GM20000 (cell line): ENCODE measurements around the gene ELOVL2.

Experiments
- DNase-seq: peaks from one replicate; pipeline ENCODE4 v3.0.0; 2012; ENCODE audit warnings: low spot score
- CTCF ChIP-seq: IDR thresholded peaks from 2 replicates; pipeline ENCODE4 v1.5.1; 2012; ENCODE audit warnings: mild to moderate bottlenecking, control low read depth; ENCODE audit errors: extremely low read depth, missing control alignments

Gene ELOVL2

GRCh38 chr6:11066505-11067347 lies 22.6 kb upstream of the ELOVL2 start:
- no peak for DNase-seq
- no peak for TF ChIP-seq CTCF

GRCh38 chr6:11065436-11066202 lies 21.5 kb upstream of the ELOVL2 start:
- DNase-seq, result no peak
- TF ChIP-seq CTCF, result no peak

- no peak for DNase-seq
These were observed 20.7 kb upstream of the ELOVL2 start for GRCh38 chr6:11064836-11065235.

GRCh38 chr6:11062715-11063114 lies 18.6 kb upstream of the ELOVL2 start:
- no peak for TF ChIP-seq CTCF
- DNase-seq, result no peak

More at GRCh38 chr6:11064836-11065235, 20.7 kb upstream of the ELOVL2 start:
- TF ChIP-seq CTCF, result no peak

- TF ChIP-seq CTCF, result no peak
- no peak for DNase-seq
These were observed 18.0 kb upstream of the ELOVL2 start for GRCh38 chr6:11062083-11062482.

GRCh38 chr6:11058406-11058805 lies 14.3 kb upstream of the ELOVL2 start:
- DNase-seq, result no peak
- TF ChIP-seq CTCF, result no peak

GRCh38 chr6:11056871-11057270 lies 12.8 kb upstream of the ELOVL2 start:
- TF ChIP-seq CTCF, result no peak
- no peak for DNase-seq
